Measurements from ENCODE around the gene ANO3. TPM values are rescaled to one million over a fixed set of nuclear protein-coding genes. Genes with fewer than 3 reads are reported as not detected.

ANO3 gene
- total RNA-seq, 2 donors from 2014 or later, result not detected

GRCh38 chr11:26424255-26424654 lies 92.3 kb downstream of the ANO3 start:
- Mint-ChIP-seq H3K9me3 (peaks cover 12% of the 10 kb centered on the region), H3K27ac (no peak overlapping the region), H3K36me3 (ENCODE audit: low read depth) (no peaks in the 10 kb centered on the region), H3K27me3 (no peaks in the 10 kb centered on the region), H3K4me1 (no peaks in the 10 kb centered on the region), H3K4me3 (no peak overlapping the region)
- no peak for ATAC-seq (replicated peaks)

- no peak for ATAC-seq (replicated peaks)
- no peaks in the 10 kb centered on the region for H3K27me3 Mint-ChIP-seq
- H3K27ac Mint-ChIP-seq, result no peak overlapping the region
- H3K36me3 Mint-ChIP-seq (ENCODE audit: low read depth), result no peaks in the 10 kb centered on the region
- peaks cover 11% of the 10 kb centered on the region for H3K9me3 Mint-ChIP-seq
- H3K4me1 Mint-ChIP-seq, result no peaks in the 10 kb centered on the region
- H3K4me3 Mint-ChIP-seq, result no peak overlapping the region
These were observed 107.9 kb downstream of the ANO3 start for GRCh38 chr11:26439854-26440253.

- Mint-ChIP-seq H3K9me3 (peaks cover 5% of the 10 kb centered on the region), H3K27me3 (no peaks in the 10 kb centered on the region), H3K4me3 (no peak overlapping the region), H3K36me3 (ENCODE audit: low read depth) (no peaks in the 10 kb centered on the region), H3K27ac (no peak overlapping the region), H3K4me1 (no peaks in the 10 kb centered on the region)
- ATAC-seq (replicated peaks), result no peak
These were observed 110.2 kb downstream of the ANO3 start for GRCh38 chr11:26442131-26442530.

GRCh38 chr11:26443617-26444016 lies 111.7 kb downstream of the ANO3 start:
- ATAC-seq (replicated peaks), result no peak
- H3K27me3 Mint-ChIP-seq, result no peaks in the 10 kb centered on the region

GRCh38 chr11:26457636-26458035 lies 125.7 kb downstream of the ANO3 start:
- no peaks in the 10 kb centered on the region for H3K4me1 Mint-ChIP-seq
- H3K9me3 Mint-ChIP-seq, result no peaks in the 10 kb centered on the region
- H3K27me3 Mint-ChIP-seq, result no peaks in the 10 kb centered on the region
- H3K4me3 Mint-ChIP-seq, result no peak overlapping the region
- no peaks in the 10 kb centered on the region for H3K36me3 Mint-ChIP-seq (ENCODE audit: low read depth)
- no peak for ATAC-seq (replicated peaks)
- H3K27ac Mint-ChIP-seq, result no peak overlapping the region

More at GRCh38 chr11:26443617-26444016, 111.7 kb downstream of the ANO3 start:
- peaks cover 5% of the 10 kb centered on the region for H3K9me3 Mint-ChIP-seq
- H3K4me1 Mint-ChIP-seq, result no peaks in the 10 kb centered on the region
- no peak overlapping the region for H3K4me3 Mint-ChIP-seq
- H3K27ac Mint-ChIP-seq, result no peak overlapping the region
- no peaks in the 10 kb centered on the region for H3K36me3 Mint-ChIP-seq (ENCODE audit: low read depth)

- no peak for ATAC-seq (replicated peaks)
- no peak overlapping the region for H3K4me3 Mint-ChIP-seq
- H3K36me3 Mint-ChIP-seq (ENCODE audit: low read depth), result no peaks in the 10 kb centered on the region
- no peak overlapping the region for H3K27ac Mint-ChIP-seq
- H3K27me3 Mint-ChIP-seq, result no peaks in the 10 kb centered on the region
- H3K9me3 Mint-ChIP-seq, result peaks cover 16% of the 10 kb centered on the region
- no peaks in the 10 kb centered on the region for H3K4me1 Mint-ChIP-seq
These were observed 133.3 kb downstream of the ANO3 start for GRCh38 chr11:26465274-26465673.

- Mint-ChIP-seq H3K27ac (no peak overlapping the region), H3K36me3 (ENCODE audit: low read depth) (no peaks in the 10 kb centered on the region), H3K4me1 (no peaks in the 10 kb centered on the region), H3K4me3 (no peak overlapping the region), H3K9me3 (peaks cover 16% of the 10 kb centered on the region), H3K27me3 (no peaks in the 10 kb centered on the region)
- no peak for ATAC-seq (replicated peaks)
These were observed 135.6 kb downstream of the ANO3 start for GRCh38 chr11:26467506-26467905.

GRCh38 chr11:26470992-26471391 lies 139.1 kb downstream of the ANO3 start:
- Mint-ChIP-seq H3K27me3 (no peaks in the 10 kb centered on the region), H3K9me3 (peaks cover 7% of the 10 kb centered on the region), H3K36me3 (ENCODE audit: low read depth) (no peaks in the 10 kb centered on the region), H3K4me3 (no peak overlapping the region), H3K4me1 (no peaks in the 10 kb centered on the region), H3K27ac (no peak overlapping the region)
- ATAC-seq (replicated peaks), result no peak

GRCh38 chr11:26473216-26474194 lies 141.6 kb downstream of the ANO3 start:
- Mint-ChIP-seq H3K4me1 (no peaks in the 10 kb centered on the region), H3K27ac (no peak overlapping the region), H3K9me3 (no peaks in the 10 kb centered on the region), H3K27me3 (no peaks in the 10 kb centered on the region), H3K4me3 (no peak overlapping the region), H3K36me3 (ENCODE audit: low read depth) (no peaks in the 10 kb centered on the region)
- no peak for ATAC-seq (replicated peaks)

- H3K4me3 Mint-ChIP-seq, result no peak overlapping the region
- H3K9me3 Mint-ChIP-seq, result no peaks in the 10 kb centered on the region
- no peaks in the 10 kb centered on the region for H3K27me3 Mint-ChIP-seq
- no peak overlapping the region for H3K27ac Mint-ChIP-seq
- no peaks in the 10 kb centered on the region for H3K36me3 Mint-ChIP-seq (ENCODE audit: low read depth)
- no peak for ATAC-seq (replicated peaks)
- H3K4me1 Mint-ChIP-seq, result no peaks in the 10 kb centered on the region
These were observed 142.5 kb downstream of the ANO3 start for GRCh38 chr11:26474401-26474800.

- Mint-ChIP-seq H3K4me1 (no peaks in the 10 kb centered on the region), H3K36me3 (ENCODE audit: low read depth) (no peaks in the 10 kb centered on the region), H3K4me3 (no peak overlapping the region), H3K9me3 (no peaks in the 10 kb centered on the region), H3K27ac (no peak overlapping the region), H3K27me3 (no peaks in the 10 kb centered on the region)
- no peak for ATAC-seq (replicated peaks)
These were observed 145.5 kb downstream of the ANO3 start for GRCh38 chr11:26477396-26477795.

GRCh38 chr11:26478710-26479109 lies 146.8 kb downstream of the ANO3 start:
- no peak overlapping the region for H3K27ac Mint-ChIP-seq
- H3K27me3 Mint-ChIP-seq, result no peaks in the 10 kb centered on the region
- no peaks in the 10 kb centered on the region for H3K36me3 Mint-ChIP-seq (ENCODE audit: low read depth)
- no peak for ATAC-seq (replicated peaks)
- no peak overlapping the region for H3K4me3 Mint-ChIP-seq
- peaks cover 5% of the 10 kb centered on the region for H3K9me3 Mint-ChIP-seq
- H3K4me1 Mint-ChIP-seq, result no peaks in the 10 kb centered on the region

- no peak overlapping the region for H3K27ac Mint-ChIP-seq
- H3K4me3 Mint-ChIP-seq, result no peak overlapping the region
- H3K4me1 Mint-ChIP-seq, result no peaks in the 10 kb centered on the region
- no peak for ATAC-seq (replicated peaks)
- no peaks in the 10 kb centered on the region for H3K36me3 Mint-ChIP-seq (ENCODE audit: low read depth)
- peaks cover 10% of the 10 kb centered on the region for H3K9me3 Mint-ChIP-seq
- H3K27me3 Mint-ChIP-seq, result no peaks in the 10 kb centered on the region
These were observed 148.1 kb downstream of the ANO3 start for GRCh38 chr11:26480041-26480440.

- H3K27ac Mint-ChIP-seq, result no peak overlapping the region
- no peaks in the 10 kb centered on the region for H3K36me3 Mint-ChIP-seq (ENCODE audit: low read depth)
These were observed 151.2 kb downstream of the ANO3 start for GRCh38 chr11:26483108-26483507.

GRCh38 chr11:26490546-26490945 lies 158.6 kb downstream of the ANO3 start:
- no peak overlapping the region for H3K27ac Mint-ChIP-seq
- no peak overlapping the region for H3K4me3 Mint-ChIP-seq
- H3K4me1 Mint-ChIP-seq, result no peaks in the 10 kb centered on the region
- no peak for ATAC-seq (replicated peaks)
- no peaks in the 10 kb centered on the region for H3K27me3 Mint-ChIP-seq
- peaks cover 11% of the 10 kb centered on the region for H3K9me3 Mint-ChIP-seq
- no peaks in the 10 kb centered on the region for H3K36me3 Mint-ChIP-seq (ENCODE audit: low read depth)

More at GRCh38 chr11:26483108-26483507, 151.2 kb downstream of the ANO3 start:
- H3K27me3 Mint-ChIP-seq, result no peaks in the 10 kb centered on the region
- H3K9me3 Mint-ChIP-seq, result peaks cover 14% of the 10 kb centered on the region
- ATAC-seq (replicated peaks), result no peak
- no peak overlapping the region for H3K4me3 Mint-ChIP-seq
- no peaks in the 10 kb centered on the region for H3K4me1 Mint-ChIP-seq

All from activated T-helper 17 cell treated with anti-CD3 and anti-CD28 coated beads, Interleukin-2, amount 50 U/mL, for 72 hours (primary cell).